GM19397 (cell line): Measurements from ENCODE around the gene TRAPPC14.

ENCODE experiments used
- ATAC-seq: cut with Tn5 transposase; IDR thresholded peaks from one replicate; pipeline ENCODE4 v1.9.1; 2021; ENCODE audit warnings: mild to moderate bottlenecking, moderate library complexity; ENCODE audit not compliant: unreplicated experiment

TRAPPC14 gene

DNA sequence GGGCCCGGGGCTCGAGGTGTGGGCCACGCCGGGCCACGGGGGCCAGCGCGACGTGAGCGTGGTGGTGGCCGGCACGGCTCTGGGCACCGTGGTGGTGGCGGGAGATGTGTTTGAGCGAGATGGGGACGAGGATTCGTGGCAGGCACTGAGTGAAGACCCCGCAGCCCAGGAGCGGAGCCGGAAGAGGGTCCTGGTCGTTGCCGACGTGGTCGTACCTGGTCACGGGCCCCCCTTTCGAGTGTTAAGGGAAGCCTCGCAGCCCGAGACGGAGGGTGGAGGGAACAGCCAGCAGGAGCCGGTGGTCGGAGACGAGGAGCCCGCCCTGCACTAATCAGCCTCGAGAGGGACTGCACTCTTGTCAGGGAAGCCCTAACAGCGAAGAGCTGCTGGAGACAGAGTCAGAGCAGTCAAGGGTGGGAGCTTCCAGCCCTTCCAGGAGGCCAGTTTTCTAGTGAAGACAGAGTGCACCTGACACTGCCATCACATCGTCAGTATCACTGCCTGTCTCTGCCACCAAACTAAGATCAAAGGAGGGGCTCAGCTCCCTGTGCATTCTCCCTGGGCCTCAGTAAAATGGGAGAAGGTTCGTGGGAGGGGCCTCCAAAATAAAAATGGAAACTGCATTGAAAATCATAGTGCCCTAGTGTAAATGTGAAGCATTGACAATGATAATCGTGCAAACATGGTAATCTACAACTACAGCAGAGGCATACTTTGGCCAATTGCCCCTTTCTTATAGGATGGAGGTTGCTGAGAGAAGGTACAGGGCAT is 30.5 kb downstream of the TRAPPC14 start:
- ATAC-seq, result no peak

DNA sequence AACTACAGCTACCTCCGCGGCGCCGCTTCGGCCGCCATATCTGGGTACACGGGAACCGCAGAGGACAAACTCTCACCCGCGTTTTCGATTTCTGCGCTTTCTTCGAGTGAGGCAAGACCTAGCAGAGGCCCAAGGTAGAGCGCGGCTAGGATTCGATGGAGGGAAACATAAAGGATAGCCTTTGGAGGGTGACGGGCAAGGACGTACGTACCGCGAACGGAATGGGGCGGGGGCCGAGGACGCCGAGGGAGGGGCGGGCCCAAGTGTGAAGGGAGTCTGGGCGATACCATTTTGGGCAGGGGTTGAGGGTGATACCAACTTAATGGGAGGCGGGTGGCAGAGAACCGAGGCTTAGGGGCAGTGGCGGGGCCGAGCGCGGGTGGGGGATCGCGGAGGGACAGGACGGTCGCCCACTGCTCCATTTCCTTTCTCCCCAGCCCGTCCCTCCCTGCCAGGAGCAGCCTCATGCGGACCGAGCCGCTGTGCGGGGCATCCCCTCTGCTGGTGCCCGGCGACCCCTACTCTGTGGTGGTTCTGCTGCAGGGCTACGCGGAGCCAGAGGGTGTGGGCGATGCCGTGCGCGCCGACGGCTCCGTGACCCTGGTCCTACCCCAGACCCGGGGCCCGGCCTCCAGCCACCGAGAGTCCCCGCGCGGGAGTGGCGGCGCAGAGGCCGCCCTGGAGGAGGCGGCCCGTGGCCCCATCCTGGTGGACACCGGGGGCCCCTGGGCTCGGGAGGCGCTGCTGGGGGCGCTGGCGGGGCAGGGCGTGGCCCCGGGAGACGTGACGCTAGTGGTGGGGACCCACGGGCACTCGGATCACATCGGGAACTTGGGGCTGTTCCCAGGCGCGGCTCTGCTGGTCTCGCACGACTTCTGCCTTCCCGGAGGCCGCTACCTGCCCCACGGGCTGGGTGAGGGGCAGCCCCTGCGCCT is 31.3 kb downstream of the TRAPPC14 start, which contains the start of gene MBLAC1:
MBLAC1 (plus strand) TSS at position 37 of the 935 bp plus-strand sequence; CDS start at position 466, 429 bp downstream.
- peak; percentile 65 for ATAC-seq

DNA sequence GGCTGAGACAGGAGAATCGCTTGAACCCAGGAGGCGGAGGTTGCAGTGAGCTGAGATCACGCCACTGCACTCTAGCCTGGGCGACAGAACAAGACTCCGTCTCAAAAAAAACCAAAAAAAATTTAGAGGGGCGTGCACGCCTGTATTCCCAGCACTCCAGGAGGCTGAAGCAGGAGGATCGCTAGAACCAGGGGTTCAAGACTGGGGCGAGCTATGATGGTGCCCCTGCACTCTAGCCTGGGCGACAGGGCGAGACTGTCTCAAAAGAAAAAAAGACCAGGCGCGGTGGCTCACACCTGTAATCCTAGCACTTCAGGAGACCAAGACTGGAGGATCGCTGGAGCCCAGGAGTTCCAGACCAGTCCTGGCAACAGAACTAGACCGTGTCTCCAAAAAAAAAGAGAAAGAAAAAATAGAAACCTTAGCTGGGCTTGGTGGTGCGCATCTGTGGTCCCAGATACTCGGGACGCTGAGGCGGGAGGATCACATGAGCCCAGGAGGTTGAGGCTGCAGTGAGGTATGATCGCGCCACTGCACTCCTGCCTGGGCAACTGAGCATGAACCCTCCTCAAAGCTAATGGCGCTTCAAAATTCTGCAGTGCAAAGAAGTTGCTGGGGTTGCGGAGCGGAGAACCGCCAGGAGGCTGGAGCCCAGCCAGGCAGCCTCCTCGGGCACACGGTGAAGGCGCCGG is 32.1 kb downstream of the TRAPPC14 start:
- ATAC-seq, result no peak

- no peak for ATAC-seq
These were observed 34.0 kb downstream of the TRAPPC14 start for GRCh38 chr7:100124301-100125230.

DNA sequence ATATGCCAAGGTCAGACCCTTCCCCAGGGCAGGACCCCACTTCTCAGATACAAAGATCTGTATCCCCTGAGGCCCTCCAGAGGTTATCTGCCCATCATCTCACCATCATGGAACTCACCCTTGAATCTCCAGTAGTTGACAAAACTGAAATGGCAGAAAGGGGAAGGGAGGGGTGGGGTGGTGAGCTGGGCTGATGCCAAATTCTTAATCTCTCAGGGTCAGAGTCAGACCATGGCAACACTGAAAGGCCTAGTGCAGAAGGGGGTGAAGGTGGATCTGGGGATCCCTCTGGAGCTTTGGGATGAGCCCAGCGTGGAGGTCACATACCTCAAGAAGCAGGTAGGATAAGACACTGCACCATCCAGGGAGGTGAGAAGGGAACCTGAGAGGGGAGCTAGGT is 36.0 kb downstream of the TRAPPC14 start:
- ATAC-seq, result no peak

GRCh38 chr7:100122067-100122466 is 36.5 kb downstream of the TRAPPC14 start:
- ATAC-seq, result no peak

DNA sequence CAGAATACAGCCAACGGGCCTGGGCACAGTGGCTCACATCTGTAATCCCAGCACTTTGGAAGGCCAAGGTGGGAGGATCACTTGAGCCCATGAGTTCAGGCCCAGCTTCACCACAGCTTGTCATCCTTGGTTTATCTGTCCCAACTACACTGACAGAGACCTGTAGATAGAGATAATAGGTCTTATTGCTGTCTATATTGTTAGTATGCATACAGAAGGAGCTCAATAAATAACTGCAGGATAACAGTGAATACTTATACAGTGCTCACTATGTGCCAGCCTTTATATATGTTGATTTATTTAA is 37.8 kb downstream of the TRAPPC14 start:
- ATAC-seq, result no peak

DNA sequence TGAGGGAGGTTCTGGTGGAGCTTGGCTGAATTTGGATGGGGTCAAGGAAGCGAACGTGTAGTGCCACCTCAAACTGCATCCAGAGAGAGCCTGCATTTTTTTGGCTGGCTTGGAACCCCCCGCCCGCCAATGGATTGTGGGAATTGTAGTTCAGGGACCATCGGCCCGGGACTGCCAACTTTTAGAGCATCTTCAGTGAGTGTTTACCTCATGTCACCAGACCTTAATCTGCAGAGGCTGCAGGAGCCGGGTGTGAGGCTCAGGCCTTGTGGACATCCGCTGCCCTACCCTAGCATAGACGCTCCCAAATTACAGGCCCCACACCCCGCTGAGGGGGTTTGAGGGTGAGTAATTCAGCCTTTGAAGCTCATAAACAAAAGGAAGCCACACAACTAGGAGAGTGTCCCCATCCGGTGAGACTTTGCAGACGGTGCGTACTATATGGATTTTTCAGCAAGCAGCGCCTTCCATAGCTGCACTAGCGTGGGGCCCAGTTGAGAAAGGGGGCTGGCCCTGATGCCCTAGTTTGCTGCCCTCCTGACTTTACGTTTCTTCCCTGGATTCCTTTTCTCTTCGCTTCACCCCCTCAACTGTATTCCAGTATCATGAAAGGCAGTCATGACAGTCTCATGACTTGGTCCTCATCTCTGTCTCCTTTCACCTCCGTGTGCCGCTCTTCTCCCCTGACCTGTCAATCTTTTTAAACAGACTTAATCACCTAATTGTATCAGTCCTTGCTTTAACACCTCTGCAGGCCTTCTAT is 38.4 kb downstream of the TRAPPC14 start:
- peak; percentile 26 for ATAC-seq

- peak; percentile 70 for ATAC-seq
These were observed 39.2 kb downstream of the TRAPPC14 start, which contains the start of the genes CNPY4 and TAF6 for GRCh38 chr7:100119072-100119969. Gene CNPY4, plus strand, starts transcription at chr7:100119634. Its CDS starts 111 bp downstream, at chr7:100119745. Gene TAF6, minus strand, starts transcription at chr7:100119358. Its CDS starts 5,149 bp downstream, at chr7:100114209.

DNA sequence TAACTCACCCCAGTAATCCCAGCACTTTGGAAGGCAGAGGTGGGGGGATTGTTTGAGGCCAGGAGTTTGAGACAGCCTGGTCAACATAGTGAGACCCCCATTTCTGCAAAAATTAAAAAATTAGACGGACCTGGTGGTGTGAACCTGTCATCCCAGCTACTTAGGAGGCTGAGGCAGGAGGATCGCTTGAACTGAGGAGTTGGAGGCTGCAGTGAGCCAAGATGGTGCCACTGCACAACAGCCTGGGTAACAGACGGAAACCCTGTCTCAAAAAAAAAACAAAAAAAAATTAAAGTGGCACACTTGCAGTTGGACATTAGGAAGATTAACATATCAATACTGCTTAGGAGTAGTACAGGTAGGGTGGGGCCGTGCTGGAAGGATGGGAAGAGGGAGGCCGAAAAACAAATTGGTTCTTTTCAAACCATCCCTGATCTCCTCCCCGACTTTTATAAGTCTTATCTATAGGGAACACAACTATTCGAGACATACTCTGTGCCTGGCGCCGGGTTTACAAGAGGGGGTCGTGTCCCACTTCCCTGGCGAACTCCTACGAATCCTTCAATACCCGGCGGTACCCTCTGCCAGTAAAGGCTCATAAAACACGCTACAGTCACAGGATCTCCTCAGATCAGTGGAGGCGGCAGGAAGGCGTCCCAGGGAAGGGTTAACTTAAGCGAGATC is 40.0 kb downstream of the TRAPPC14 start:
- no peak for ATAC-seq

DNA sequence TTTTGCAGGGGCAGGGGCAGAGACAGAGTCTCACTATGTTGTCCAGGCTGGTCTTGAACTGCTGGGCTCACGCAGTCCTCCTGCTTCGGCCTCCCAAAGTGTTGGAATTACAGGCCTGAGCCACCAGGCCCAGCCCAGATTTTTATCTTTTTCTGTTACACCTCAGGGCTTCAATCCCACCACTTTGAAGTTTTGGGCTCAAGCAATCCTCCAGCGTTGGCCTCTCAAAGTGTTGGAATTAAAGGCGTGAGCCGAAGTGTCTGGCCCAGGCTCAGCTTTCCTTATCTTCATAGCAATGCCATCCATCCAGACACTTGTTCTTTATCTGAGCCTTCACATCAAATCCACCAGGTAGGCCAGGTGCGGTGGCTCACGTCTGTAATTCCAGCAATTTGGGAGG is 43.5 kb downstream of the TRAPPC14 start:
- no peak for ATAC-seq

GRCh38 chr7:100111914-100112313 is 46.6 kb downstream of the TRAPPC14 start:
- no peak for ATAC-seq

DNA sequence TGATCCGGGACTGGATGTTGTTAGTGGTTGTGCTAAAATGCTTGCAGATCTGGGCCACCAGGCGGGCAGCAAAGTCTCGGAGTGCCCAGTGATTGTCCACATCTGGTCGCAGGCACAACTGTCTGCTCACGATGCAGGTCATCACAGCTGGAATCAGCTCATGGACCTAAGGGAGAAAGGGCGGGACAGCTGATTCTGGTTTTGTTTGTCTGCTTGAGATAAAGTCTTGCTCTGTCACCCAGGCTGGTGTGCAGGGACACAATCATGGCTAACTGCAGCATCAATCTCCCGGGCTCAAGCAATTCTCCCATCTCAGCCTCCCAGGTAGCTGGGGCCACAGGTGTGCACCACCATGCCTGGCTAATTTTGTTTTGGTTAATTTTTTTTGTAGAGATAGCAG is 47.4 kb downstream of the TRAPPC14 start:
- ATAC-seq, result no peak

DNA sequence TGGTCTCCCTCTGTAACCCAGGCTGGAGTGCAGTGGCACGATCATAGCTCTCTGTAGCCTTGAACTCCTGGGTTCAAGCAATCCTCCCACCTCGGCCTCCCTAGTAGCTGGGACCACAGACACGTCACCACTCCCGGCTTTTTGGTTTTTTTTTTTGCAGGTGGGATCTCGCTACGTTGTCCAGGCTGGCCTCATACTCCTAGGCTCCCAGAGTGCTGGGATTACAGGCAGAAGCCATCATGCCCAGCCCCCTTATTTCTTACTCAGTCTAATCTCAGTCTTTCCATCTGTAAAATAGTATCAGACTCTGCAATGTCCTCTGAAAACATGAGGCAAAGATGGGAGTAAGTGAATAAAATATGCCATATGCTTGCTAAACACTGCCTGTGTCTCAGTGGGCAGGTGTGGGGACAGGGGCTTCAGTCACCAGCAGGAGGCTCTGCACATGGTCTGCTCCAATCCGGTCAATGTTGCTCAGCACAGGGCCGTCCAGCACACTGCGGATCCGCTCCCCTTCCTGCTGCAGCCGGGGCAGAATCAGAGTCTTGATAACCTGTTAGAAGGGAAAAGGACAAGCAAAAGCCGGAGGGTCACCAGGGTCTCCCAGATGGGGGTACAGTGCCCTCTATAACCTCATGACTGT is 48.9 kb downstream of the TRAPPC14 start:
- ATAC-seq, result no peak

GRCh38 chr7:100107890-100108289 is 50.6 kb downstream of the TRAPPC14 start:
- no peak for ATAC-seq

- ATAC-seq, result no peak
These were observed 51.3 kb downstream of the TRAPPC14 start for GRCh38 chr7:100107125-100107737.

DNA sequence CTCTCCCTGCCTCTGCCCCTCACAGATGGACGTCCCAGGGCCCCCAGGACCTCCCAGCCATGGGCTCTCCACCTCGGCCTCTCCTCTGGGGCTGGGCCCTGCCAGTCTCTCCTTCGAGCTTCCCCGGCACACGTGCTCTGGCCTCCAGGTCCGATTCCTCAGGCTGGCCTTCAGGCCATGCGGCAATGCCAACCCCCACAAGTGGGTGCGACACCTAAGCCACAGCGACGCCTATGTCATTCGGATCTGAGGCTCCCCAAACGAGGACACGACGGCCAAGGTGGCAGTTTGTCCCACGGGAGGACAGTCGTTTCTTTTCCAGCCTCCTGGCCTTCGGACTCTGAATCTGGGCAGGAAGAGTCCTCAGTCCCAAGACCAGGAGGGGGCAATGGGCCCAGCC is 51.9 kb downstream of the TRAPPC14 start:
- ATAC-seq, result no peak
